ENCODE measurements around the gene C1orf198.

DNA sequence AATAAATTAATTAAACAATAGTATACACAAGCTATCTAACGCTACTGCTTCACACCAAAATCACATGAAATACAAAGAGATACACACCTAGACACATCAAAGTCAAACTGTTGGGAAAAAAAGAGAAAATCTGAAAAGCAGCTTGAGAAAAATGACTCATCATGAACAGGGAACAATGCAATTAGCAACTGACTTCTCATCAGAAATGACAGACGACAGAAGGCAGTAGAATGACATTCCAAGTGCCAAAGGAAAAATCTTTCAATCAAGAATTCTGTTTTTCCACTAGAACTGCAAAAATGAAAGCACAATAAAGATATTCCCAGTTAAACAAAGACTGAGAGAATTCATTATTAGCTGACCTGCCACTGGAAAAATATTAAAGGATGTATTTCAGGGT, 63.9 kb downstream of the C1orf198 start:
- no peak for TF ChIP-seq CTCF (conservative IDR thresholded peaks at IDR 0.05; ENCODE audit: low read length)
- no peak for TF ChIP-seq EZH2phosphoT487 (IDR thresholded peaks at IDR 0.05; ENCODE audit: borderline replicate concordance)

Measured in Loucy (cell line).